H1 (cell line): ENCODE data around the gene MACROD2. TPM values are rescaled to one million over a fixed set of nuclear protein-coding genes. Genes with fewer than 3 reads are reported as not detected.

Experiments used
- USF2 ChIP-seq: IDR thresholded peaks from 2 replicates; pipeline ENCODE4 v1.6.1; 2011; ENCODE audit warnings: low read length, improper control_type of control experiment
- polyA plus RNA-seq, 7 experiments: library from polyadenylated mRNA; depleted of rRNA in 3 of 7; stranded (reverse) in 5 of 7; unstranded in 2 of 7; fragments of >200 nt in 5 of 7; fragments of 200-250 nt in 2 of 7; gene quantifications; 1 replicate in 5 of 7; 2 replicates in 1 of 7; 4 replicates in 1 of 7; pipeline versions ENCODE4 v1.2.1 to v1.2.3, GENCODE V29; 2011 to 2013; ENCODE audit warnings: missing spikeins in 2 of 7, mixed read lengths in 2 of 7
- total RNA-seq: library from RNA; stranded (reverse); fragmentation: NEBNext Ultra II Directional; extraction: Animal tissue kit (Norgen Biotek cat#: 25700); gene quantifications from 2 replicates; pipeline ENCODE4 v1.2.1, GENCODE V29; 2021

MACROD2 gene
- total and polyA plus RNA-seq, 2 of the 8 experiments (the other 6 are each of a cell fraction or from before 2014, with no cell fraction given), result 0.70 to 3.9 TPM

GRCh38 chr20:15455279-15455678 lies 1460.0 kb downstream of the MACROD2 start (continued):
- TF ChIP-seq USF2, result no peak
- TF ChIP-seq, all 59 proteins: peak for 0
